H9 (cell line): ENCODE measurements around the gene EDEM2. TPM values are rescaled to one million over a fixed set of nuclear protein-coding genes. Genes with fewer than 3 reads are reported as not detected.

ENCODE experiments used
- DNase-seq: peaks from one replicate; pipeline ENCODE4 v3.0.0-alpha.2; 2017
- H2AFZ ChIP-seq: one replicate; pipeline ENCODE4 v1.6.1; 2013; ENCODE audit warnings: mild to moderate bottlenecking, low read length, control low read depth, moderate library complexity
- H2AK5ac ChIP-seq: 2 replicates; pipeline ENCODE4 v1.6.1; 2013; ENCODE audit warnings: low read length, control low read depth, mixed read lengths; ENCODE audit not compliant: insufficient read length
- H2BK120ac ChIP-seq: one replicate; pipeline ENCODE4 v1.6.1; 2013; ENCODE audit warnings: low read depth, mild to moderate bottlenecking, low read length, control low read depth, inconsistent platforms; ENCODE audit not compliant: poor library complexity, severe bottlenecking
- H2BK12ac ChIP-seq: 2 replicates; pipeline ENCODE4 v1.6.1; 2013; ENCODE audit warnings: low read length, control low read depth, mixed read lengths, low read depth; ENCODE audit not compliant: insufficient read length
- H2BK15ac ChIP-seq: 2 replicates; pipeline ENCODE4 v1.6.1; 2013; ENCODE audit warnings: low read depth, low read length, control low read depth
- H2BK20ac ChIP-seq: one replicate; pipeline ENCODE4 v1.6.1; 2013; ENCODE audit warnings: low read depth, mild to moderate bottlenecking, low read length, control low read depth, inconsistent platforms; ENCODE audit not compliant: poor library complexity, severe bottlenecking
- H2BK5ac ChIP-seq: 2 replicates; pipeline ENCODE4 v1.6.1; 2013; ENCODE audit warnings: low read length, control low read depth, mixed read lengths; ENCODE audit not compliant: insufficient read length
- H3K14ac ChIP-seq: 2 replicates; pipeline ENCODE4 v1.6.1; 2013; ENCODE audit warnings: low read length, control low read depth; ENCODE audit not compliant: insufficient read depth
- H3K18ac ChIP-seq: 2 replicates; pipeline ENCODE4 v1.6.1; 2013; ENCODE audit warnings: low read depth, mild to moderate bottlenecking, mixed read lengths, low read length, control low read depth; ENCODE audit not compliant: insufficient read length
- H3K23ac ChIP-seq: 2 replicates; pipeline ENCODE4 v1.6.1; 2013; ENCODE audit warnings: low read length, control low read depth, mixed read lengths, low read depth; ENCODE audit not compliant: insufficient read length
- H3K23me2 ChIP-seq: 2 replicates; pipeline ENCODE4 v1.6.1; 2013; ENCODE audit warnings: low read depth, mild to moderate bottlenecking, mixed read lengths, low read length, control low read depth; ENCODE audit not compliant: insufficient read length, poor library complexity, severe bottlenecking
- H3K27ac ChIP-seq: 2 replicates; pipeline ENCODE4 v1.5.1; 2013; ENCODE audit warnings: low read length, control low read depth, mixed read lengths, low read depth; ENCODE audit not compliant: insufficient read length
- H3K27me3 ChIP-seq: 2 replicates; pipeline ENCODE4 v1.6.1; 2013; ENCODE audit warnings: low read length, control low read depth, inconsistent platforms; ENCODE audit not compliant: insufficient read depth
- H3K4ac ChIP-seq: 2 replicates; pipeline ENCODE4 v1.6.1; 2013; ENCODE audit warnings: low read depth, mild to moderate bottlenecking, control low read depth, inconsistent platforms, low read length, moderate library complexity
- H3K4me1 ChIP-seq: 2 replicates; pipeline ENCODE4 v1.6.1; 2013; ENCODE audit warnings: low read length, control low read depth, inconsistent platforms; ENCODE audit not compliant: insufficient read depth
- H3K4me2 ChIP-seq: 2 replicates; pipeline ENCODE4 v1.6.1; 2013; ENCODE audit warnings: low read length, control low read depth, mixed read lengths; ENCODE audit not compliant: insufficient read length, insufficient read depth
- H3K56ac ChIP-seq: 2 replicates; pipeline ENCODE4 v1.6.1; 2013; ENCODE audit warnings: low read depth, mild to moderate bottlenecking, mixed read lengths, low read length, control low read depth; ENCODE audit not compliant: insufficient read length
- H3K79me1 ChIP-seq: 2 replicates; pipeline ENCODE4 v1.6.1; 2013; ENCODE audit warnings: low read depth, mild to moderate bottlenecking, moderate library complexity, low read length, control low read depth, inconsistent platforms; ENCODE audit not compliant: insufficient read depth, poor library complexity, severe bottlenecking
- H3K79me2 ChIP-seq: 2 replicates; pipeline ENCODE4 v1.6.1; 2013; ENCODE audit warnings: low read length, control low read depth, inconsistent platforms; ENCODE audit not compliant: insufficient read depth
- H3K9ac ChIP-seq: 2 replicates; pipeline ENCODE4 v1.6.1; 2013; ENCODE audit warnings: low read length, control low read depth, mixed read lengths; ENCODE audit not compliant: insufficient read length; ENCODE audit errors: extremely low read depth
- H3K9me3 ChIP-seq: one replicate; pipeline ENCODE4 v1.6.1; 2013; ENCODE audit warnings: low read depth, low read length, inconsistent platforms; ENCODE audit not compliant: control insufficient read depth
- H3T11ph ChIP-seq: one replicate; pipeline ENCODE4 v1.6.1; 2013; ENCODE audit warnings: mild to moderate bottlenecking, low read length, control low read depth, inconsistent platforms
- H4K20me1 ChIP-seq: one replicate; pipeline ENCODE4 v1.6.1; 2013; ENCODE audit not compliant: control insufficient read depth, insufficient read length, insufficient read depth
- H4K5ac ChIP-seq: 2 replicates; pipeline ENCODE4 v1.6.1; 2013; ENCODE audit warnings: low read depth, mild to moderate bottlenecking, mixed read lengths, low read length, control low read depth; ENCODE audit not compliant: insufficient read length
- H4K8ac ChIP-seq: replicated peaks from 2 replicates; pipeline ENCODE4 v1.6.1; 2013; ENCODE audit warnings: low read length, control low read depth, mixed read lengths, low read depth; ENCODE audit not compliant: insufficient read length
- H4K91ac ChIP-seq: 2 replicates; pipeline ENCODE4 v1.6.1; 2013; ENCODE audit warnings: low read depth, mild to moderate bottlenecking, moderate library complexity, mixed read lengths, low read length, control low read depth; ENCODE audit not compliant: insufficient read length
- H3K27ac Mint-ChIP-seq, 3 experiments: 2 replicates in 2 of 3; 3 replicates in 1 of 3; pipeline ENCODE4 v1.8.0; 2020 to 2021; ENCODE audit warnings: mixed read lengths in 3 of 3, mild to moderate bottlenecking in 1 of 3, moderate library complexity in 1 of 3
- H3K27me3 Mint-ChIP-seq: 2 replicates; pipeline ENCODE4 v1.8.0; 2021; ENCODE audit warnings: low read depth, mild to moderate bottlenecking, moderate library complexity, mixed read lengths
- H3K36me3 Mint-ChIP-seq, 3 experiments: 2 replicates in 2 of 3; 3 replicates in 1 of 3; pipeline ENCODE4 v1.8.0; 2020 to 2021; ENCODE audit warnings: low read depth in 3 of 3, mixed read lengths in 3 of 3; ENCODE audit not compliant: insufficient read depth in 1 of 3
- H3K4me1 Mint-ChIP-seq, 2 experiments: 2 replicates each; pipeline ENCODE4 v1.8.0; 2020; ENCODE audit warnings: mixed read lengths in 2 of 2
- H3K4me3 Mint-ChIP-seq, 2 experiments: 2 replicates in 1 of 2; 3 replicates in 1 of 2; pipeline ENCODE4 v1.8.0; 2020 to 2021; ENCODE audit warnings: mild to moderate bottlenecking in 2 of 2, mixed read lengths in 2 of 2, moderate library complexity in 1 of 2
- H3K9me3 Mint-ChIP-seq, 2 experiments: 2 replicates in 1 of 2; 3 replicates in 1 of 2; pipeline ENCODE4 v1.8.0; 2020; ENCODE audit warnings: mild to moderate bottlenecking in 2 of 2, mixed read lengths in 2 of 2, moderate library complexity in 1 of 2
- WGBS: extraction: QIAGEN DNeasy Blood & Tissue Kit; methylation state at CpG from one replicate; pipeline ENCODE4 v1.1.7; 2013; ENCODE audit warnings: missing lambda C conversion rate, low lambda C conversion rate, mixed read lengths; ENCODE audit not compliant: insufficient read length; ENCODE audit errors: extremely low coverage; 5-methylcytosine and 5-hydroxymethylcytosine counted together
- total RNA-seq: library from RNA; stranded (reverse); gene quantifications from 2 replicates; pipeline ENCODE4 v1.2.1, GENCODE V29; 2021
- TF ChIP-seq, protein P1 (sequence below): fragments of 200-600 bp; sonication (generic); conservative IDR thresholded peaks from 3 replicates; pipeline ENCODE4 v1.8.0; 2021; ENCODE audit warnings: antibody characterized with exemption, mild to moderate bottlenecking

The EDEM2 gene
- total RNA-seq, 1 experiment from 2014 or later: 27.8 TPM

DNA sequence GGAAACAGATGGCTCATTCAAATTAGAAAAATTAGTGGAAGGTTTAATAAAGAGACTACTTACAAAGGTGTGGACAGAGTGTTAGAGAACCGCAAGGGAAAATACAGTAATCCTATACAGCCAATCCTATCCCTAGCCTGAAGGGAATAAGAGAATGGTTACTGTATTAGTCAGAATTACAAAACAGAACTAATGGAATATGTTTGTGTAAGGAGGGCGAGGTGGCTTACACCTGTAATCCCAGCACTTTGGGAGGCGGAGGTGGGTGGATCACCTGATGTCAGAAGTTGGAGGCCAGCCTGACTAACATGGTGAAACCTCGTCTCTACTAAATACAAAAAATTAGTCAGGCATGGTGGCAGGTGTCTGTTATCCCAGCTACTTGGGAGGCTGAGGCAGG lies 38.2 kb downstream of the EDEM2 start:
- H4K91ac ChIP-seq: no peak overlapping the region
- no peaks in the 10 kb centered on the region for H3K23me2 ChIP-seq
- no peak overlapping the region for H4K5ac ChIP-seq
- no peak overlapping the region for H4K8ac ChIP-seq
- no peak overlapping the region for H2AFZ ChIP-seq
- WGBS: no CpG with 5 or more reads among the region's 4 CpGs
- no peak overlapping the region for H2BK5ac ChIP-seq
- H3K27me3 ChIP-seq: no peaks in the 10 kb centered on the region
- no peak overlapping the region for H3K4ac ChIP-seq
- Mint-ChIP-seq H3K4me3 (no peak overlapping the region), H3K4me1 (no peaks in the 10 kb centered on the region), H3K27ac (no peak overlapping the region), H3K9me3 (no peaks in the 10 kb centered on the region), H3K27me3 (no peaks in the 10 kb centered on the region; the same call in 1 of the 2 replicates), H3K36me3 (no peaks in the 10 kb centered on the region)
- H3K18ac ChIP-seq: no peak overlapping the region
- H3K56ac ChIP-seq: no peak overlapping the region
- H3K79me1 ChIP-seq: no peaks in the 10 kb centered on the region
- H2AK5ac ChIP-seq: no peak overlapping the region
- no peak overlapping the region for H3K9ac ChIP-seq
- H3K79me2 ChIP-seq: no peaks in the 10 kb centered on the region
- no peak overlapping the region for H2BK20ac ChIP-seq
- H2BK120ac ChIP-seq: no peak overlapping the region
- TF ChIP-seq, protein P1, sequence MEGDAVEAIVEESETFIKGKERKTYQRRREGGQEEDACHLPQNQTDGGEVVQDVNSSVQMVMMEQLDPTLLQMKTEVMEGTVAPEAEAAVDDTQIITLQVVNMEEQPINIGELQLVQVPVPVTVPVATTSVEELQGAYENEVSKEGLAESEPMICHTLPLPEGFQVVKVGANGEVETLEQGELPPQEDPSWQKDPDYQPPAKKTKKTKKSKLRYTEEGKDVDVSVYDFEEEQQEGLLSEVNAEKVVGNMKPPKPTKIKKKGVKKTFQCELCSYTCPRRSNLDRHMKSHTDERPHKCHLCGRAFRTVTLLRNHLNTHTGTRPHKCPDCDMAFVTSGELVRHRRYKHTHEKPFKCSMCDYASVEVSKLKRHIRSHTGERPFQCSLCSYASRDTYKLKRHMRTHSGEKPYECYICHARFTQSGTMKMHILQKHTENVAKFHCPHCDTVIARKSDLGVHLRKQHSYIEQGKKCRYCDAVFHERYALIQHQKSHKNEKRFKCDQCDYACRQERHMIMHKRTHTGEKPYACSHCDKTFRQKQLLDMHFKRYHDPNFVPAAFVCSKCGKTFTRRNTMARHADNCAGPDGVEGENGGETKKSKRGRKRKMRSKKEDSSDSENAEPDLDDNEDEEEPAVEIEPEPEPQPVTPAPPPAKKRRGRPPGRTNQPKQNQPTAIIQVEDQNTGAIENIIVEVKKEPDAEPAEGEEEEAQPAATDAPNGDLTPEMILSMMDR: no peak
- DNase-seq: no peak
- H3K4me1 ChIP-seq: no peaks in the 10 kb centered on the region
- no peak overlapping the region for H3T11ph ChIP-seq
- no peak overlapping the region for H3K27ac ChIP-seq
- H4K20me1 ChIP-seq: no peaks in the 10 kb centered on the region
- no peak overlapping the region for H3K14ac ChIP-seq
- H3K23ac ChIP-seq: no peak overlapping the region
- no peak overlapping the region for H2BK15ac ChIP-seq
- no peak overlapping the region for H3K4me2 ChIP-seq
- no peaks in the 10 kb centered on the region for H3K9me3 ChIP-seq
- no peak overlapping the region for H2BK12ac ChIP-seq
